SK-N-SH (cell line): ENCODE data around the gene PI3. TPM values are rescaled to one million over a fixed set of nuclear protein-coding genes. Genes with fewer than 3 reads are reported as not detected.
A peak's percentile ranks its signal among the peaks of the same experiment; 100 is the strongest.
"Not testable (repeated sequence)": the region's sequence is repeated elsewhere in the genome, so short reads cannot be mapped to it uniquely, and the experiment has no call there.

ENCODE experiments used
- CTCF ChIA-PET: fragments of 300-600, 350-600 bp; formaldehyde crosslinking; extraction: SDS; loops from one replicate; lab custom pipeline; 2021; lab: Yijun Ruan, JAX
- POLR2A ChIA-PET: fragments of 350-600 bp; sonication (Branson Sonifier 250); formaldehyde crosslinking; extraction: SDS; loops from one replicate; lab custom pipeline; 2020; ENCODE audit warnings: antibody characterized with exemption, inconsistent platforms; lab: Yijun Ruan, JAX
- DNase-seq: peaks from one replicate; pipeline ENCODE4 v3.0.0; 2012
- H2AFZ ChIP-seq: fragments of 200-600 bp; sonication (generic); 2 replicates; pipeline ENCODE4 v1.8.1; 2016; ENCODE audit warnings: antibody characterized with exemption, mild to moderate bottlenecking, low read depth
- H3F3A ChIP-seq: fragments of 200-600 bp; sonication (generic); replicated peaks from 2 replicates; pipeline ENCODE3; 2016; ENCODE audit warnings: antibody characterized with exemption, mild to moderate bottlenecking; ENCODE audit not compliant: insufficient read depth
- H3K27ac ChIP-seq, 2 experiments: fragments of 200-500 bp in 1 of 2; fragments of 200-600 bp in 1 of 2; sonication (Bioruptor generic) in 1 of 2; sonication (generic), shearing (Covaris generic) in 1 of 2; 2 replicates each; pipeline versions ENCODE4 v1.5.1 to v1.6.1; 2014 to 2016; ENCODE audit warnings: low read depth in 2 of 2, inconsistent platforms in 1 of 2, low read length in 1 of 2, mild to moderate bottlenecking in 1 of 2, mixed read lengths in 1 of 2
- H3K27me3 ChIP-seq: fragments of 200-600 bp; sonication (generic), shearing (Covaris generic); 2 replicates; pipeline ENCODE4 v1.6.1; 2016; ENCODE audit warnings: mixed run types; ENCODE audit not compliant: insufficient read depth
- H3K36me3 ChIP-seq, 2 experiments: fragments of 200-500 bp in 1 of 2; fragments of 200-600 bp in 1 of 2; sonication (Bioruptor generic) in 1 of 2; sonication (generic) in 1 of 2; replicated peaks in 1 of 2; 2 replicates each; pipeline versions ENCODE3 to v1.5.1; 2014 to 2016; ENCODE audit warnings: low read length in 1 of 2, mild to moderate bottlenecking in 1 of 2; ENCODE audit not compliant: insufficient read depth in 2 of 2, control insufficient read depth in 1 of 2
- H3K4me1 ChIP-seq, 2 experiments: fragments of 200-500 bp in 1 of 2; fragments of 200-600 bp in 1 of 2; sonication (Bioruptor generic) in 1 of 2; sonication (generic), shearing (Covaris generic) in 1 of 2; 2 replicates each; pipeline versions ENCODE4 v1.5.1 to v1.6.1; 2014 to 2016; ENCODE audit warnings: low read depth in 1 of 2, low read length in 1 of 2, mixed run types in 1 of 2; ENCODE audit not compliant: insufficient read depth in 2 of 2, control insufficient read depth in 1 of 2
- H3K4me2 ChIP-seq: fragments of 200-600 bp; sonication (generic), shearing (Covaris generic); 2 replicates; pipeline ENCODE4 v1.6.1; 2017; ENCODE audit warnings: mixed run types
- H3K4me3 ChIP-seq, 2 experiments: fragments of 200-500 bp in 1 of 2; fragments of 200-600 bp in 1 of 2; sonication (Bioruptor generic) in 1 of 2; sonication (generic), shearing (Covaris generic) in 1 of 2; 2 replicates each; pipeline versions ENCODE4 v1.5.1 to v1.8.1; 2014 to 2016; ENCODE audit warnings: low read depth in 2 of 2, inconsistent platforms in 1 of 2, low read length in 1 of 2, mild to moderate bottlenecking in 1 of 2, mixed read lengths in 1 of 2, moderate library complexity in 1 of 2
- H3K79me2 ChIP-seq: fragments of 200-600 bp; sonication (generic); 2 replicates; pipeline ENCODE4 v1.8.1; 2017; ENCODE audit warnings: mild to moderate bottlenecking; ENCODE audit not compliant: insufficient read depth
- H3K9ac ChIP-seq: fragments of 200-600 bp; sonication (generic); 2 replicates; pipeline ENCODE4 v1.6.1; 2017; ENCODE audit warnings: mixed run types
- H3K9me2 ChIP-seq: fragments of 200-600 bp; sonication (generic); 2 replicates; pipeline ENCODE4 v1.6.1; 2017; ENCODE audit warnings: mixed run types
- H3K9me3 ChIP-seq: fragments of 200-600 bp; sonication (generic); 2 replicates; pipeline ENCODE4 v1.6.1; 2017; ENCODE audit warnings: mixed run types, mild to moderate bottlenecking, moderate library complexity
- H4K20me1 ChIP-seq: fragments of 200-600 bp; sonication (generic); 2 replicates; pipeline ENCODE4 v1.6.1; 2017; ENCODE audit warnings: mild to moderate bottlenecking, mixed run types; ENCODE audit not compliant: insufficient read depth
- FOSL2 ChIP-seq: IDR thresholded peaks from 2 replicates; pipeline ENCODE4 v1.4.0; 2012; ENCODE audit warnings: low read depth, mild to moderate bottlenecking, moderate library complexity, borderline replicate concordance
- GABPA ChIP-seq: IDR thresholded peaks from 2 replicates; pipeline ENCODE4 v1.4.0; 2012; ENCODE audit warnings: low read depth, mild to moderate bottlenecking
- GATA2 ChIP-seq: sonication (generic); formaldehyde crosslinking; IDR thresholded peaks from 2 replicates; pipeline ENCODE4 v1.5.0; 2020; ENCODE audit warnings: mild to moderate bottlenecking, missing genetic modification reagents
- MXI1 ChIP-seq: IDR thresholded peaks from 2 replicates; pipeline ENCODE4 v1.6.1; 2012; ENCODE audit warnings: mild to moderate bottlenecking, low read depth, low read length, improper control_type of control experiment
- RAD21 ChIP-seq: IDR thresholded peaks from 2 replicates; pipeline ENCODE4 v1.6.1; 2012; ENCODE audit warnings: mild to moderate bottlenecking, low read length
- SMC3 ChIP-seq: IDR thresholded peaks from 2 replicates; pipeline ENCODE4 v1.6.1; 2012; ENCODE audit warnings: low read depth, low read length, improper control_type of control experiment
- TCF12 ChIP-seq: IDR thresholded peaks from 2 replicates; pipeline ENCODE4 v1.4.0; 2012
- USF2 ChIP-seq: fragments of 150-350 bp; IDR thresholded peaks from 2 replicates; pipeline ENCODE4 v1.6.1; 2017; ENCODE audit warnings: antibody characterized with exemption, low read length, low read depth, borderline replicate concordance
- YY1 ChIP-seq: IDR thresholded peaks from 2 replicates; pipeline ENCODE4 v1.4.0; 2012; ENCODE audit warnings: low read depth, mild to moderate bottlenecking
- WGBS: methylation state at CpG from one replicate; pipeline ENCODE4 v1.1.6; 2017; ENCODE audit warnings: low lambda C conversion rate; 5-methylcytosine and 5-hydroxymethylcytosine counted together
- polyA plus RNA-seq, 3 experiments: library from polyadenylated mRNA; depleted of rRNA; stranded (reverse); fragments of >200 nt; gene quantifications; 2 replicates each; pipeline ENCODE4 v1.2.3, GENCODE V29; 2012
- TF ChIP-seq, protein P1 (sequence below): fragments of 200-600 bp; sonication (generic); IDR thresholded peaks from 2 replicates; pipeline ENCODE4 v1.6.1; 2017; ENCODE audit warnings: antibody characterized with exemption, mild to moderate bottlenecking, moderate library complexity

Gene PI3
- polyA plus RNA-seq, 1 of the 3 experiments (the other 2 are of a cell fraction): 0.12 TPM

GRCh38 chr20:45136911-45137310 is 37.8 kb upstream of the PI3 start:
- Histone ChIP-seq H2AFZ (no peak overlapping the region), H3K9ac (no peak overlapping the region), H3K27me3 (peaks cover 17% of the 10 kb centered on the region; the same call in 1 of the 2 replicates), H3K9me2 (no peaks in the 10 kb centered on the region), H3K4me1 (no peaks in the 10 kb centered on the region), H3K4me3 (no peak overlapping the region), H3K79me2 (no peaks in the 10 kb centered on the region), H3K9me3 (no peaks in the 10 kb centered on the region), H3F3A (no peaks in the 10 kb centered on the region), H3K4me2 (no peak overlapping the region), H3K36me3 (no peaks in the 10 kb centered on the region), H3K27ac (no peak overlapping the region), H4K20me1 (no peaks in the 10 kb centered on the region)
- no peak for DNase-seq
- ChIA-PET POLR2A (no interaction called here), CTCF (interaction anchor here (1.0 kb wide), 1 partner anchor 157 kb away, joined by 3 read pairs; no protein-coding TSS in a partner anchor)
- WGBS: 0% methylated on average over 2 of the region's 2 CpGs
- TF ChIP-seq, protein P1, sequence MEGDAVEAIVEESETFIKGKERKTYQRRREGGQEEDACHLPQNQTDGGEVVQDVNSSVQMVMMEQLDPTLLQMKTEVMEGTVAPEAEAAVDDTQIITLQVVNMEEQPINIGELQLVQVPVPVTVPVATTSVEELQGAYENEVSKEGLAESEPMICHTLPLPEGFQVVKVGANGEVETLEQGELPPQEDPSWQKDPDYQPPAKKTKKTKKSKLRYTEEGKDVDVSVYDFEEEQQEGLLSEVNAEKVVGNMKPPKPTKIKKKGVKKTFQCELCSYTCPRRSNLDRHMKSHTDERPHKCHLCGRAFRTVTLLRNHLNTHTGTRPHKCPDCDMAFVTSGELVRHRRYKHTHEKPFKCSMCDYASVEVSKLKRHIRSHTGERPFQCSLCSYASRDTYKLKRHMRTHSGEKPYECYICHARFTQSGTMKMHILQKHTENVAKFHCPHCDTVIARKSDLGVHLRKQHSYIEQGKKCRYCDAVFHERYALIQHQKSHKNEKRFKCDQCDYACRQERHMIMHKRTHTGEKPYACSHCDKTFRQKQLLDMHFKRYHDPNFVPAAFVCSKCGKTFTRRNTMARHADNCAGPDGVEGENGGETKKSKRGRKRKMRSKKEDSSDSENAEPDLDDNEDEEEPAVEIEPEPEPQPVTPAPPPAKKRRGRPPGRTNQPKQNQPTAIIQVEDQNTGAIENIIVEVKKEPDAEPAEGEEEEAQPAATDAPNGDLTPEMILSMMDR: no peak
- no peak for TF ChIP-seq GABPA
- TF ChIP-seq FOSL2: no peak
- TF ChIP-seq MXI1: no peak
- TF ChIP-seq TCF12: no peak
- no peak for TF ChIP-seq USF2

GRCh38 chr20:45138561-45139300 is 36.0 kb upstream of the PI3 start:
- Histone ChIP-seq H4K20me1 (no peaks in the 10 kb centered on the region), H3F3A (no peaks in the 10 kb centered on the region), H3K9ac (no peak overlapping the region), H3K4me2 (no peak overlapping the region), H3K4me1 (no peaks in the 10 kb centered on the region), H2AFZ (no peak overlapping the region), H3K9me3 (no peaks in the 10 kb centered on the region), H3K27ac (no peak overlapping the region), H3K4me3 (peak overlapping the region in 1 of 2 experiments; percentile 23; a peak in 1 of 4 replicates), H3K36me3 (no peaks in the 10 kb centered on the region), H3K27me3 (peaks cover 18% of the 10 kb centered on the region; the same call in 1 of the 2 replicates), H3K9me2 (no peaks in the 10 kb centered on the region), H3K79me2 (no peaks in the 10 kb centered on the region)
- CTCF ChIA-PET: interaction anchor here (0.6 to 2.6 kb wide), 16 partner anchors 9 to 606 kb away, joined by 3 to 20 read pairs (median 4); no protein-coding TSS in a partner anchor
- POLR2A ChIA-PET: no interaction called here
- peak; percentile 42 for TF ChIP-seq RAD21
- TF ChIP-seq GABPA: peak; percentile 46
- peak; percentile 39; the same call in 1 of the 2 replicates for TF ChIP-seq SMC3
- TF ChIP-seq, protein P1: peak; percentile 60
- TF ChIP-seq YY1: no peak
- TF ChIP-seq GATA2 (CRISPR knock-in tag): no peak
- peak; percentile 39 for DNase-seq
- WGBS: 20% methylated on average over 20 of the region's 20 CpGs

DNA sequence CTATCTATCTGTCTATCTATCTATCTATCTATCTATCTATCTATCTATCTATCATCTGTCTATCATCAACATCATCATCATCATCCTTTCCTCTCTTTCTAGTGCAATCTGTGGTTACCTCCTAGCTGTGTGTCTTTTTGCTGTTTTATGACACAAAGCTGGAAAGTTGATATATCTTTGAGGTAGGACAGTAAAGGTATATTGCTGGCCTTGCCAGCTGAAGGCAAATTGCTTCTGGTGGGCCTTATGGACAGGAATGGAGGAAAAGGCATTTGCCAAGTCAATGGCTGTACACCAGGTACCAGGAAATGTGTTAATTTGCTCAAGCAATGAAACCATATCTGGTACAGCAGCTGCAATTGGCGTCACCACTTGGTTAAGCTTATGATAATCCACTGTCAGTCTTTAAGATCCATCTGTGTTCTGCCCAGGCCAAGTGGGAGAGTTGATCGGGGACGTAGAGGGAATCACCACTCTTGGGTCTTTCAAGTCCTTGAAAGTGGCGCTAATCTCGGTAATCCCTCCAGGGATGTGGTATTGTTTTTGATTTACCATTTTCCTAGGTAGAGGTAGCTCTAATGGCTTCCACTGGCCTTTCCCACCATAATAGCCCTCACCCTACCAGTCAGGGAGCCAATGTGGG is 34.8 kb upstream of the PI3 start:
- H3K4me1 ChIP-seq, H3K27ac ChIP-seq, H3K4me2 ChIP-seq, H3K79me2 ChIP-seq, H4K20me1 ChIP-seq, H3K4me3 ChIP-seq, H3K9ac ChIP-seq, DNase-seq, H2AFZ ChIP-seq, H3F3A ChIP-seq, POLR2A ChIA-PET, H3K9me3 ChIP-seq, H3K9me2 ChIP-seq, H3K36me3 ChIP-seq: not testable (repeated sequence)
- H3K27me3 ChIP-seq: peaks cover 20% of the 10 kb centered on the region; the same call in 1 of the 2 replicates
- CTCF ChIA-PET: interaction anchor here (1.2 to 2.6 kb wide), 5 partner anchors 28 to 154 kb away, joined by 3 to 20 read pairs (median 5); no protein-coding TSS in a partner anchor
- WGBS: 33% methylated on average over 5 of the region's 5 CpGs
